Left lung (tissue), 10 donors: ENCODE data around the gene PTPRN2. TPM values are rescaled to one million over a fixed set of nuclear protein-coding genes. Genes with fewer than 3 reads are reported as not detected.

Source experiments
- ATAC-seq: fragments of 200-7000 bp; cut with Tn5 transposase; one replicate; pipeline ENCODE4 v1.9.1; 2020; ENCODE audit warnings: moderate library complexity
- DNase-seq, 4 donors: peaks; one replicate each; pipeline ENCODE4 v3.0.0-alpha.2; 2013 to 2020
- H3K27ac ChIP-seq, 2 donors: fragments of 200-600 bp; sonication (generic) in 1 of 2; one replicate each; pipeline versions ENCODE4 v1.5.0 to v1.8.0; 2020 to 2021
- H3K27me3 ChIP-seq, 2 donors: fragments of 200-600 bp; sonication (generic) in 1 of 2; one replicate each; pipeline versions ENCODE4 v1.5.0 to v1.8.0; 2020 to 2021
- H3K36me3 ChIP-seq, 2 donors: fragments of 200-600 bp; sonication (generic) in 1 of 2; one replicate each; pipeline versions ENCODE4 v1.5.0 to v1.8.0; 2020 to 2021
- H3K4me1 ChIP-seq, 2 donors: fragments of 200-600 bp; one replicate each; pipeline ENCODE4 v1.8.0; 2021
- H3K4me3 ChIP-seq, 2 donors: fragments of 200-600 bp; sonication (generic) in 1 of 2; one replicate each; pipeline versions ENCODE4 v1.5.0 to v1.8.0; 2020 to 2021; ENCODE audit warnings: mild to moderate bottlenecking in 1 of 2
- H3K9me3 ChIP-seq, 2 donors: fragments of 200-600 bp; sonication (generic) in 1 of 2; one replicate each; pipeline versions ENCODE4 v1.5.0 to v1.8.0; 2020 to 2021
- intact Hi-C, 2 donors: fragments of 100-400 bp; cut with DNase I; formaldehyde crosslinking; loops; one replicate each; pipeline versions ENCODE4 v1.11.2 to v1.14.2; 2022
- polyA plus RNA-seq, 6 donors: library from polyadenylated mRNA; unstranded; fragments of 120-200 nt; gene quantifications; one replicate each; pipeline ENCODE4 v1.2.1, GENCODE V29; 2013; ENCODE audit not compliant: insufficient read length in 6 of 6
- total RNA-seq, 2 donors: library from RNA; stranded (reverse); fragmentation: NEBNext Ultra II Directional; extraction: Animal tissue kit (Norgen Biotek cat#: 25700); gene quantifications; one replicate each; pipeline ENCODE4 v1.2.1, GENCODE V29; 2021
- TF ChIP-seq, protein P1 (sequence below), 2 donors: fragments of 200-600 bp; sonication (generic) in 1 of 2; IDR thresholded peaks; one replicate each; pipeline versions ENCODE4 v1.5.0 to v1.8.0; 2021; ENCODE audit warnings: antibody characterized with exemption in 2 of 2
- donor health status: DM: no; HTN: yes; CAD: no.
- donor health status: DM: no; HTN: no; CAD: no.

The PTPRN2 gene
- total and polyA plus RNA-seq, 8 donors: 4.0 to 7.8 (median 6.8) TPM

DNA sequence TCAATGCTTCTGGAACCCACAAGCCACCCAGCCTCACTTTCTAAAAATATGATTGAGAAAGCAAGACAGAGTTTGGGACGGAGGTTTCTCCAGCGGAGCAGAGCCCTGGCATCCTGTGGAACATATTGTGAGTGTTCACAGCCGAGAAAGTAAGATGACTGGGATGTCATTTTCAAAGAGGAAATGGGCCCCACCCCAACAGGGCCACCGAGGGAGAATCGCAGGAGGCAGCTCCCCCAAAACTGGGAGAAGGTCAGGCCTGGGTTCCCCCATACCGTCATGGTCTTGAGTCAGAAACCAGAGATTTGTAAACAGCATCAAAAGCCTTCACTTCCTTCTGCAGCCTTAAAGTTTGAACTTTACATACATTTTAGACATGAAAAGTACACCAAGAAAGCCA is 560.0 kb downstream of the PTPRN2 start:
- intact Hi-C loops: no loop called here

DNA sequence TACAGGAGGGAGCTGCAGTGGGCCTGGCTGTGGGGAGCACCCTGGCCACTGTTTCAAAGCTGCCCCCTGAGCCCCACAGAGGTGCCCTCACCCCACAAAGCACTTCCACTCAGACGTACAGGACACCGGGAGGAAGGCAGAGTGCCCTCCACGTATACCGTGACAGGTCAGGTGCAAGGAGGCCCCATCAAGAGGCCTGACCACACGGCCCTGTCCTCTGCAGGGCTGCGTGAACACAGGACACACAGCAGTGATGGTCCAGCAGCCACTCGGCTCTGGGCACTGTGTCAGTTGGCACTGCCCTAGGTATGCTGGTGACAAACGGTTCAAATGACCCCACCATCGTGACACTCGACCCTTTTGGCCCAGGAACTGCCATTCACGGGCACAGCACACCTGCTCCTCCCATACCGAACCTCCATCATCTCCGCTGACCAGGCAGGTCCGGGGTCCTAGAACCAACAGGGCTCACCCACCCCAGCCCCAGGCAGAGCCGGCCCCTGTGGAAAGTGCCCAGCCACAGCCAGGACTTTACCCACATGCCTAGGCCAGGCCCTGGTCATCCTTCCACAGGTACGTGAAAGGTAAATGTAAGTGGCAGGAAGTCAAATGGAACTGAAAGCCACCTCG is 560.9 kb downstream of the PTPRN2 start:
- Histone ChIP-seq H3K27ac (no peak overlapping the region), H3K27me3 (peaks cover 0 to 8% of the 10 kb centered on the region in 2 donors), H3K4me1 (no peaks in the 10 kb centered on the region), H3K4me3 (no peak overlapping the region), H3K36me3 (no peaks in the 10 kb centered on the region), H3K9me3 (no peaks in the 10 kb centered on the region)
- TF ChIP-seq, protein P1, sequence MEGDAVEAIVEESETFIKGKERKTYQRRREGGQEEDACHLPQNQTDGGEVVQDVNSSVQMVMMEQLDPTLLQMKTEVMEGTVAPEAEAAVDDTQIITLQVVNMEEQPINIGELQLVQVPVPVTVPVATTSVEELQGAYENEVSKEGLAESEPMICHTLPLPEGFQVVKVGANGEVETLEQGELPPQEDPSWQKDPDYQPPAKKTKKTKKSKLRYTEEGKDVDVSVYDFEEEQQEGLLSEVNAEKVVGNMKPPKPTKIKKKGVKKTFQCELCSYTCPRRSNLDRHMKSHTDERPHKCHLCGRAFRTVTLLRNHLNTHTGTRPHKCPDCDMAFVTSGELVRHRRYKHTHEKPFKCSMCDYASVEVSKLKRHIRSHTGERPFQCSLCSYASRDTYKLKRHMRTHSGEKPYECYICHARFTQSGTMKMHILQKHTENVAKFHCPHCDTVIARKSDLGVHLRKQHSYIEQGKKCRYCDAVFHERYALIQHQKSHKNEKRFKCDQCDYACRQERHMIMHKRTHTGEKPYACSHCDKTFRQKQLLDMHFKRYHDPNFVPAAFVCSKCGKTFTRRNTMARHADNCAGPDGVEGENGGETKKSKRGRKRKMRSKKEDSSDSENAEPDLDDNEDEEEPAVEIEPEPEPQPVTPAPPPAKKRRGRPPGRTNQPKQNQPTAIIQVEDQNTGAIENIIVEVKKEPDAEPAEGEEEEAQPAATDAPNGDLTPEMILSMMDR (IDR thresholded peaks at IDR 0.05): no peak
- DNase-seq (peak in 1 of 4 donors; percentile 20), ATAC-seq (no peak)
- intact Hi-C loops: no loop called here

More for the DNA sequence above, 560.0 kb downstream of the PTPRN2 start:
- H3K27me3 ChIP-seq: peaks cover 0 to 8% of the 10 kb centered on the region in 2 donors
- ATAC-seq: no peak
- DNase-seq: peak in 1 of 4 donors; percentile 1
- H3K9me3 ChIP-seq: no peaks in the 10 kb centered on the region
- no peaks in the 10 kb centered on the region for H3K36me3 ChIP-seq
- H3K27ac ChIP-seq: no peak overlapping the region
- no peaks in the 10 kb centered on the region for H3K4me1 ChIP-seq
- TF ChIP-seq, protein P1 (IDR thresholded peaks at IDR 0.05): no peak
- no peak overlapping the region for H3K4me3 ChIP-seq

DNA sequence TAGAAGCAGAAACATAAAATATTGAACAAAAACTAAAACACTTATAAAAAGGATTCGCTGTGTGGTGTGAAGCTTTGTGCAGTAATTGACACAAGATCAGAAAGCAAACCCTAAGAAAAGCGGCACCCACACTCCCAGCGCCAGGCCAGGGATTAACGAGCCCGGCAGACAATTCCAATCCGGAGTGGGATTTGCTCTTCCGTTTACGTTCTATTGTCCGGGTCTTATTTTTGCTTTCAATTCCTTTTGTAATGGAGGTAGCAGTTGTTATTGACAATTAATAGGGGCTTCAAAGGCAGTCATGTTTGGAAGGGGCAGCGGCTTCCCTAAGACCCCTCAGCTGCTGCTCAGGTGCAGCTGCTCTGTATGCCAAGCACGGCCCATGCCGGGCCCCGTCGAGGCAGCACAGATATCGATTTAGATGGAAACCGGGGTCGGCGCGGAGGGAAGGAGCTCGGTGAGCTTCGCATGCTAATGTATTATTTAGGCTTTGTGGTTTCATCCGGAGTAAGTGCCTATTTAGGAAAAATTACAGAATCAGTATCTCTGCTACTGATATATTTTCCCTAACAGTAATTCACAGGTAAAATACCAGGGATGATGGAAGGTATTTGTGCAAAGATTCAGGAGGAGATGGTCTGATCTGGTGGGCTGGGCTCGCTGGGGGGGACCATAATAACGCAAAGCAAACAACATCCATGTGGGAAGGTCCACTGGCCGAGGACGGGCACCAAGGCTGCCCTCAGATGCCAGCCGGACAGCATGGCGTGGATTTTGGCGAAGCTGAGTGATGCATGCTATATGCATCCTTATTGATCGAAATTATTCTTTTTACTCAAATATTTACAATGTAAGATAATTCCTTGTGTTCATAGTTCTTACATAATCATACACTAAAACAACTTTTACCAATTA is 561.7 kb downstream of the PTPRN2 start:
- no peak overlapping the region for H3K27ac ChIP-seq
- no peak overlapping the region for H3K4me3 ChIP-seq
- intact Hi-C loops: no loop called here
- peak in 1 of 4 donors; percentile 19 for DNase-seq
- TF ChIP-seq, protein P1 (IDR thresholded peaks at IDR 0.05): no peak
- no peaks in the 10 kb centered on the region for H3K4me1 ChIP-seq
- no peaks in the 10 kb centered on the region for H3K9me3 ChIP-seq
- H3K36me3 ChIP-seq: no peaks in the 10 kb centered on the region
- H3K27me3 ChIP-seq: peaks cover 0 to 8% of the 10 kb centered on the region in 2 donors
- no peak for ATAC-seq

DNA sequence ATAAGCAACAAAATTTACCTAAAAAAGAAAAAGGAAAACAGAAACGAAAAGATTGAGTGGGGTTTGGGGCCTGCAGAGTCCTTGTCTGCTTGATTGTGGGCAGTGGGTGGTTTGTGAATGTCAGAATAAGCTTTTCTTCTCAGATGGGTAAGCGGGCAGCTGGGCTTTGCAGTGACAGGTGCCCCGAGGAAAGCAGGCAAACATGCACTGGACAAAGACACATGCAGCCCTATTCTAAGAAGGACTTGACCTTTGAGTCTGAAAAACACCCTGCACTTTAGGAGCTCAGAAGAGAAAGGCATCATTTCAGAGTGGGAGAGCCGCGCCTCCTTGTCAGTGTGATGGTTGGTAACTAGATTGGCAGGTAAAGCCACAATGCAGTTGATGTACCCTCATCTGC is 562.7 kb downstream of the PTPRN2 start:
- intact Hi-C loops: no loop called here

More for the DNA sequence above, 562.7 kb downstream of the PTPRN2 start:
- H3K9me3 ChIP-seq: no peaks in the 10 kb centered on the region
- no peak overlapping the region for H3K27ac ChIP-seq
- TF ChIP-seq, protein P1 (IDR thresholded peaks at IDR 0.05): no peak
- peak in 1 of 4 donors; percentile 10 for DNase-seq
- no peak overlapping the region for H3K4me3 ChIP-seq
- no peaks in the 10 kb centered on the region for H3K27me3 ChIP-seq
- no peaks in the 10 kb centered on the region for H3K4me1 ChIP-seq
- ATAC-seq: no peak
- no peaks in the 10 kb centered on the region for H3K36me3 ChIP-seq
